ENCODE data around the gene NFIC.

NFIC gene

DNA sequence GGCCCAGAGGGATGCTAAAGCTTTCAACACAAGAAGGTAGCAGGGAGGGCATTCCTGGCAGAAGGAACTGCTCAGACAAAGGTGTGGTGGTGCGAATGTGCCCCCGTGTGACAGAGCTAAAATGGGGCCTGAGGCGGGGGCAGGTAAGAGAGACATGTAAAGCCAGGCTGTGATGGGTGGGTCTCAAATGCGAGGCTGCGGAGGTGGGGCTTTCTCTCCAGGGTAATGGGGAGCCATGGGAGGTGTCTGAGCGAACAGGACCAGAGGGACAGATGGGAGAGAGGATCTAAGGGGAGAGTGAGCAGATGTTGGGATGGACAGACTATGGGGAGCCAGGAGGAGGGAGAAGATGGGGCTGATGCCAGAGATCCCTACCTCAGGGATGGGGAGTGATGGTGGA is 44.7 kb upstream of the NFIC start:
- no peaks in the 10 kb centered on the region for H3K9me3 Mint-ChIP-seq
- no peak for TF ChIP-seq CTCF (IDR thresholded peaks at IDR 0.05)
- H3K27me3 Mint-ChIP-seq (ENCODE audit: low read depth, poor library complexity), result peaks cover 47% of the 10 kb centered on the region
- no peak overlapping the region for H3K4me3 Mint-ChIP-seq
- H3K27ac Mint-ChIP-seq, result no peak overlapping the region
- no peaks in the 10 kb centered on the region for H3K4me1 Mint-ChIP-seq
- no peak for DNase-seq
- no peaks in the 10 kb centered on the region for H3K36me3 Mint-ChIP-seq (ENCODE audit: low read depth)

DNA sequence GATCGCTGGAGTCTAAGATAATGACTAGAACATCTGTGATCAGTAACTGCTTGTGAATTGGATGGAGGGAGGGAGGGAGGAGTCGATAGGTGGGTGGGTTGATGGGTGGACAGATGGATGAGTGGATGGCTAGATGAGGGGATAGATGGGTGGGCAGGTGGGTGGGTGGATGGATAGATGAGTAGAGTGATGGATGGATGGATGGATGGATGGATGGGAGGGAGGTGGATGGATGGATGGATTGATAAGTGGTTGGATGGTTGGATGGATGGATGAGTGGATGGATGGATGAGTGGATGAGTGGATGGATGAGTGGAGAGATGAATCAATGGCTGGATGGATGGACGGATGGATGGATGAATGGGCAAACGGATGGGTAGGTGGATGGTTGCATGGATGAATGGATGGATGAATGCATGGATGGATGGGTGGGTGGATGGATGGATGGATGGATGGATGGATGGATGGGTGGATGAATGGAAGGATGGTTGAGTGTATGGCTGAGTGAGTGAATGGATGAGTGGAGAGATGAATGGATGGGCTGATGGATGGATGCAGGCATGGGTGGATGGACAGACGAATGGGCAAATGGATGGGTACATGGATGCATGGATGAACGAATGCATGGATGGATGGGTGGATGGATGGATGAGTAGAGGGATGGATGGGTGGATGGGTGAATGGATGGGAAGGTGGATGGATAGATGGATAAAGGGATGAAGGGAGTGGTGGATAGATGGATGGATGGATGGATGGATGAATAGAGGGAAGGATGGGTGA is 44.0 kb upstream of the NFIC start:
- no peak overlapping the region for H3K4me3 Mint-ChIP-seq
- no peaks in the 10 kb centered on the region for H3K9me3 Mint-ChIP-seq
- no peaks in the 10 kb centered on the region for H3K4me1 Mint-ChIP-seq
- no peak for DNase-seq
- H3K27ac Mint-ChIP-seq, result no peak overlapping the region
- peaks cover 49% of the 10 kb centered on the region for H3K27me3 Mint-ChIP-seq (ENCODE audit: low read depth, poor library complexity)
- H3K36me3 Mint-ChIP-seq (ENCODE audit: low read depth), result no peaks in the 10 kb centered on the region
- no peak for TF ChIP-seq CTCF (IDR thresholded peaks at IDR 0.05)

DNA sequence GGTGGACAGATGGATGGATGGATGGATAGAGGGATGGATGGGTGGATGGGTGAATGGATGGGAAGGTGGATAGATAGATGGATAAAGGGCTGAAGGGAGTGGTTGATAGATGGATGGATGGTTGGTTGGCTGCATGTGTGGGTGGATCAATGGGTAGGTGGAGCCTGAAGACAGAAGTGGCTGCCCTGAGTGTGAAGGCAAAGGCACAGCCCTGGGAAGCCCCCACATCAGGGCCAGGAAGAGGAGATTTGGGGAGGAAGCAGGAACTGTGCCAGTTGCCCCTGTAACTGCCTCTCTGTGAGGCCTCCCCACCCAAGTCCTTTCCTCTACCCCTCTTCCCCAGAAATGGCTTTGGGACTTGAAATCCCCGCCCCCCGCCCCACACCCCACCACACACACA is 43.4 kb upstream of the NFIC start:
- no peak for DNase-seq

GRCh38 chr19:3323658-3324057 is 42.7 kb upstream of the NFIC start:
- Mint-ChIP-seq H3K4me3 (no peak overlapping the region), H3K9me3 (no peaks in the 10 kb centered on the region), H3K4me1 (no peaks in the 10 kb centered on the region)

More for the DNA sequence above, 43.4 kb upstream of the NFIC start:
- Mint-ChIP-seq H3K4me3 (no peak overlapping the region), H3K4me1 (no peaks in the 10 kb centered on the region), H3K36me3 (ENCODE audit: low read depth) (no peaks in the 10 kb centered on the region), H3K9me3 (no peaks in the 10 kb centered on the region), H3K27me3 (ENCODE audit: low read depth, poor library complexity) (peaks cover 48% of the 10 kb centered on the region), H3K27ac (no peak overlapping the region)
- no peak for TF ChIP-seq CTCF (IDR thresholded peaks at IDR 0.05)

DNA sequence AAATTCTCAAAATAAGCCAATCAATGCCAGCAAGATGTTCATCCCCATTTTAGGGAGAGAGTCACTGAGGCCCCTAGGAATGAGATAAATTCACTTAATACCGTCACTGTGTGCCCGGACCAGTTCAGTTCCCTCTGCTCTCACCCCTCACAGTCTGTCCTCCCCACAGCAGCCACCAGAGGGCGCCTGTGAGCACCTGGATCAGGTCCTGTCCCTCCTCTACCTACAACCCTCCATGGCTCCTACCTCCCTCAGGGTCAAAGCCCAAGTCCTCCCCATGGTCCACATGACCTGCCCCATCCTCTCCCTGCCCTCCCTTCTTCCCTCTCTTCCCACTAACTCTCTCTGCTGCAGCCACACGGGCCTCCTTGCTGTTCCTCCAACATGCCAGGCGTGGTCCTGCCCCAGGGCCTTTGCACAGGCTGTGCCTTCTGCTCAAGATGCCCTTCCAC is 42.0 kb upstream of the NFIC start:
- Mint-ChIP-seq H3K27me3 (ENCODE audit: low read depth, poor library complexity) (peaks cover 51% of the 10 kb centered on the region), H3K27ac (no peak overlapping the region), H3K9me3 (no peaks in the 10 kb centered on the region), H3K4me3 (no peak overlapping the region), H3K36me3 (ENCODE audit: low read depth) (no peaks in the 10 kb centered on the region), H3K4me1 (no peaks in the 10 kb centered on the region)
- DNase-seq, result peak; percentile 69
- TF ChIP-seq CTCF (IDR thresholded peaks at IDR 0.05), result peak; percentile 61

More at GRCh38 chr19:3323658-3324057, 42.7 kb upstream of the NFIC start:
- Mint-ChIP-seq H3K27ac (no peak overlapping the region), H3K27me3 (ENCODE audit: low read depth, poor library complexity) (peaks cover 51% of the 10 kb centered on the region), H3K36me3 (ENCODE audit: low read depth) (no peaks in the 10 kb centered on the region)
- no peak for TF ChIP-seq CTCF (IDR thresholded peaks at IDR 0.05)
- no peak for DNase-seq

DNA sequence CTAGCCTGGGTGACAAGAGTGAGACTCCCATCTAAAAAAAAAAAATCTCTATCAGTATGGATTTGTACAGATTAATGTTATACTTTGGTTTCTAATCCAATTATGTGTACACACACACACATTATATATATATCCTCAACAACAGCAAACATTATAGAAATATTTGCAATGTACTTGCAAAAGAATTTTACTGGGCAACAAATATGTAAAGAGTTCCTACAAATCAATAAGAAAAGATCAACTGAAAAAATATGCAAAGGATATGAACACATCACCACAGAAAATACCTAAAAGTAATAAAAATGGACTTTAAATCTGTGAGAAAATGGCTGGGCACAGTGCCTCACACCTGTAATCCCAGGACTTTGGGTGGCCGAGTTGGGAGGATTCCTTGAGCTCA is 40.9 kb upstream of the NFIC start:
- Mint-ChIP-seq H3K4me3 (no peak overlapping the region), H3K36me3 (ENCODE audit: low read depth) (no peaks in the 10 kb centered on the region), H3K27me3 (ENCODE audit: low read depth, poor library complexity) (peaks cover 57% of the 10 kb centered on the region), H3K27ac (no peak overlapping the region), H3K9me3 (no peaks in the 10 kb centered on the region), H3K4me1 (no peaks in the 10 kb centered on the region)
- DNase-seq, result no peak
- TF ChIP-seq CTCF (IDR thresholded peaks at IDR 0.05), result no peak
